Frontal cortex (tissue), 4 donors: Measurements from ENCODE around the gene MRPL48. TPM values are rescaled to one million over a fixed set of nuclear protein-coding genes. Genes with fewer than 3 reads are reported as not detected.
"Not testable (repeated sequence)": the region's sequence is repeated elsewhere in the genome, so short reads cannot be mapped to it uniquely, and the experiment has no call there.

Experiments used
- DNase-seq, 2 donors: peaks; one replicate each; pipeline ENCODE4 v3.0.0; 2012; ENCODE audit warnings: low spot score in 2 of 2
- FAIRE-seq: peaks from 2 replicates; lab custom pipeline; 2012; peaks lifted over from hg19 to GRCh38; lab: Jason Lieb, UNC
- total RNA-seq: library from RNA; depleted of rRNA; stranded (reverse); fragments of >200 nt; gene quantifications from one replicate; pipeline ENCODE4 v1.2.3, GENCODE V29; 2014
- donor health status: control.
- donor health status: control.
- donor health status: control.

The MRPL48 gene
- total RNA-seq, 1 donor from 2014 or later = 29.8 TPM

- no peak for DNase-seq
- FAIRE-seq = no peak
Measured at GRCh38 chr11:73766763-73767162, 20.9 kb upstream of the MRPL48 start.

GRCh38 chr11:73770811-73771210, 16.9 kb upstream of the MRPL48 start:
- DNase-seq, FAIRE-seq: not testable (repeated sequence)

GRCh38 chr11:73779084-73779902, 8.4 kb upstream of the MRPL48 start:
- FAIRE-seq (peak; percentile 67), DNase-seq (peak; percentile 89 to 93)

- FAIRE-seq (no peak), DNase-seq (no peak)
Measured at GRCh38 chr11:73781303-73781702, 6.4 kb upstream of the MRPL48 start.

- no peak for FAIRE-seq
- DNase-seq = no peak
Measured at GRCh38 chr11:73783483-73784020, 4.1 kb upstream of the MRPL48 start.

GRCh38 chr11:73784080-73784634, 3.5 kb upstream of the MRPL48 start:
- no peak for DNase-seq
- FAIRE-seq = no peak

GRCh38 chr11:73784734-73785133, 2.9 kb upstream of the MRPL48 start:
- DNase-seq (no peak), FAIRE-seq (no peak)

GRCh38 chr11:73785467-73785866, 2.2 kb upstream of the MRPL48 start:
- DNase-seq, FAIRE-seq: not testable (repeated sequence)

GRCh38 chr11:73787051-73787642, 527 bp upstream of the MRPL48 start:
- FAIRE-seq (no peak), DNase-seq (no peak)

- no peak for FAIRE-seq
- no peak for DNase-seq
Measured at GRCh38 chr11:73789279-73789670, 1.6 kb downstream of the MRPL48 start.

GRCh38 chr11:73792584-73792983, 4.9 kb downstream of the MRPL48 start:
- DNase-seq = no peak
- no peak for FAIRE-seq

GRCh38 chr11:73795925-73796632, 8.4 kb downstream of the MRPL48 start:
- DNase-seq = peak; percentile 31 to 37
- no peak for FAIRE-seq

GRCh38 chr11:73797457-73797856, 9.8 kb downstream of the MRPL48 start:
- FAIRE-seq (no peak), DNase-seq (no peak)

GRCh38 chr11:73800276-73800806, 12.7 kb downstream of the MRPL48 start:
- FAIRE-seq = no peak
- DNase-seq = no peak

GRCh38 chr11:73801136-73801535, 13.5 kb downstream of the MRPL48 start:
- DNase-seq (no peak), FAIRE-seq (no peak)

GRCh38 chr11:73804712-73805111, 17.0 kb downstream of the MRPL48 start:
- no peak for FAIRE-seq
- no peak for DNase-seq

GRCh38 chr11:73808052-73808451, 20.4 kb downstream of the MRPL48 start:
- FAIRE-seq (no peak), DNase-seq (no peak)

GRCh38 chr11:73810637-73811036, 23.0 kb downstream of the MRPL48 start:
- no peak for DNase-seq
- no peak for FAIRE-seq

- FAIRE-seq (no peak), DNase-seq (no peak)
Measured at GRCh38 chr11:73812234-73812633, 24.6 kb downstream of the MRPL48 start.

GRCh38 chr11:73814812-73815211, 27.1 kb downstream of the MRPL48 start:
- no peak for DNase-seq
- FAIRE-seq = no peak
